Measurements from ENCODE around the gene PTPDC1. TPM values are rescaled to one million over a fixed set of nuclear protein-coding genes. Genes with fewer than 3 reads are reported as not detected.

The PTPDC1 gene
- 7.2 and 8.9 TPM in 2 replicates for total RNA-seq
- long read RNA-seq, full-length matches to known transcripts: 1 of 2 reads
- long read RNA-seq, partial matches to known transcripts: 1 of 2 reads
- long read RNA-seq, other reads (novel, unspliced or antisense): 0 of 2 reads

DNA sequence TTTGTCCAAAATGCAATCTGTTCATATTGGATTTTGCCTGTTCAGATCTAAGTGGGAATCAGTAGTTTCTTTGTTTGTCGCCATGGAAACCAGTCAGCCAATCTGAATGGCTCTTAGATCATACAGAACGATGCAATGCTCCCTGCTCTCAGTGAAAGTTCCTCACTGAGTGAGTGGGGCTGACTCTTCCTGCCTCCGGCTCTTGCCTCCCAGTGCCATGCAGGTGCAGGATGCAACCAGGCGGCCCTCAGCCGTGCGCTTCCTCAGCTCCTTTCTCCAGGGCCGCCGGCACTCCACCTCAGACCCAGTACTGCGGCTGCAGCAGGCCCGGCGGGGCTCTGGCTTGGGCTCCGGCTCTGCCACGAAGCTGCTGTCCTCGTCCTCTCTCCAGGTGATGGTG, at the start of gene PTPDC1:
TSS of gene PTPDC1 (plus strand) at position 151 of the 400 bp plus-strand sequence. CDS start at position 218, 67 bp downstream.
- Mint-ChIP-seq H3K4me3 (ENCODE audit: low read depth) (no peak within 1 kb of the TSS), H3K27ac (no peak within 1 kb of the TSS), H3K4me1 (ENCODE audit: low read depth) (no peaks in the 10 kb centered on the region), H3K36me3 (ENCODE audit: insufficient read depth) (no peaks in the 10 kb centered on the region), H3K9me3 (ENCODE audit: low read depth) (no peaks in the 10 kb centered on the region), H3K27me3 (no peaks in the 10 kb centered on the region)
- no peak for DNase-seq (ENCODE audit: low spot score, unreplicated experiment)
- TF ChIP-seq, protein P1, sequence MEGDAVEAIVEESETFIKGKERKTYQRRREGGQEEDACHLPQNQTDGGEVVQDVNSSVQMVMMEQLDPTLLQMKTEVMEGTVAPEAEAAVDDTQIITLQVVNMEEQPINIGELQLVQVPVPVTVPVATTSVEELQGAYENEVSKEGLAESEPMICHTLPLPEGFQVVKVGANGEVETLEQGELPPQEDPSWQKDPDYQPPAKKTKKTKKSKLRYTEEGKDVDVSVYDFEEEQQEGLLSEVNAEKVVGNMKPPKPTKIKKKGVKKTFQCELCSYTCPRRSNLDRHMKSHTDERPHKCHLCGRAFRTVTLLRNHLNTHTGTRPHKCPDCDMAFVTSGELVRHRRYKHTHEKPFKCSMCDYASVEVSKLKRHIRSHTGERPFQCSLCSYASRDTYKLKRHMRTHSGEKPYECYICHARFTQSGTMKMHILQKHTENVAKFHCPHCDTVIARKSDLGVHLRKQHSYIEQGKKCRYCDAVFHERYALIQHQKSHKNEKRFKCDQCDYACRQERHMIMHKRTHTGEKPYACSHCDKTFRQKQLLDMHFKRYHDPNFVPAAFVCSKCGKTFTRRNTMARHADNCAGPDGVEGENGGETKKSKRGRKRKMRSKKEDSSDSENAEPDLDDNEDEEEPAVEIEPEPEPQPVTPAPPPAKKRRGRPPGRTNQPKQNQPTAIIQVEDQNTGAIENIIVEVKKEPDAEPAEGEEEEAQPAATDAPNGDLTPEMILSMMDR (IDR thresholded peaks at IDR 0.05; ENCODE audit: unreplicated experiment): no peak

DNA sequence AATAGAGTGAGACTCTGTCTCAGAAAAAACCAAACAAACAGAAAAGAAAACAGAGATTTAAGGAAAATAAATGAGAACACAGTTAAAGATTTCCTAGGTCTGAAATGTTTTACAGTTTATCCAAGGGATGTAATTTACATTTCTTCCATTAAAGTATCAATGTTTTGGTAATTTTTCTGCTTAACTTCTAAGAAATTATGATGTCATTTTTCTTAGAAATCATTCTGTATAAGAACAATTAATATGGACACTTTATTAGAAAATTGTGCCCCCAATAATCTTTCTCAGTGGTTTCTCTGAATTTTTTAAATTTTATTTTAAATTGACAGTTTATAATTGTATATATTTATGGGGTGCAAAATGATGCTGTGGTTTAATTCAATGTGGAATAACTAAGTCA, 49.8 kb upstream of the PTPDC1 start:
- H3K27ac Mint-ChIP-seq: no peak overlapping the region
- H3K9me3 Mint-ChIP-seq (ENCODE audit: low read depth): no peaks in the 10 kb centered on the region
- peaks cover 3% of the 10 kb centered on the region for H3K27me3 Mint-ChIP-seq
- TF ChIP-seq, protein P1 (IDR thresholded peaks at IDR 0.05; ENCODE audit: unreplicated experiment): no peak
- no peak for DNase-seq (ENCODE audit: low spot score, unreplicated experiment)
- H3K4me3 Mint-ChIP-seq (ENCODE audit: low read depth): no peak overlapping the region
- peaks cover 2% of the 10 kb centered on the region for H3K36me3 Mint-ChIP-seq (ENCODE audit: insufficient read depth)
- peaks cover 13% of the 10 kb centered on the region for H3K4me1 Mint-ChIP-seq (ENCODE audit: low read depth)

- Mint-ChIP-seq H3K4me1 (ENCODE audit: low read depth) (no peaks in the 10 kb centered on the region), H3K9me3 (ENCODE audit: low read depth) (no peaks in the 10 kb centered on the region), H3K27me3 (no peaks in the 10 kb centered on the region), H3K4me3 (ENCODE audit: low read depth) (no peak overlapping the region), H3K36me3 (ENCODE audit: insufficient read depth) (peaks cover 2% of the 10 kb centered on the region), H3K27ac (no peak overlapping the region)
- TF ChIP-seq, protein P1 (IDR thresholded peaks at IDR 0.05; ENCODE audit: unreplicated experiment): no peak
- DNase-seq (ENCODE audit: low spot score, unreplicated experiment): no peak
Measured at GRCh38 chr9:94039786-94040185, 44.5 kb upstream of the PTPDC1 start.

DNA sequence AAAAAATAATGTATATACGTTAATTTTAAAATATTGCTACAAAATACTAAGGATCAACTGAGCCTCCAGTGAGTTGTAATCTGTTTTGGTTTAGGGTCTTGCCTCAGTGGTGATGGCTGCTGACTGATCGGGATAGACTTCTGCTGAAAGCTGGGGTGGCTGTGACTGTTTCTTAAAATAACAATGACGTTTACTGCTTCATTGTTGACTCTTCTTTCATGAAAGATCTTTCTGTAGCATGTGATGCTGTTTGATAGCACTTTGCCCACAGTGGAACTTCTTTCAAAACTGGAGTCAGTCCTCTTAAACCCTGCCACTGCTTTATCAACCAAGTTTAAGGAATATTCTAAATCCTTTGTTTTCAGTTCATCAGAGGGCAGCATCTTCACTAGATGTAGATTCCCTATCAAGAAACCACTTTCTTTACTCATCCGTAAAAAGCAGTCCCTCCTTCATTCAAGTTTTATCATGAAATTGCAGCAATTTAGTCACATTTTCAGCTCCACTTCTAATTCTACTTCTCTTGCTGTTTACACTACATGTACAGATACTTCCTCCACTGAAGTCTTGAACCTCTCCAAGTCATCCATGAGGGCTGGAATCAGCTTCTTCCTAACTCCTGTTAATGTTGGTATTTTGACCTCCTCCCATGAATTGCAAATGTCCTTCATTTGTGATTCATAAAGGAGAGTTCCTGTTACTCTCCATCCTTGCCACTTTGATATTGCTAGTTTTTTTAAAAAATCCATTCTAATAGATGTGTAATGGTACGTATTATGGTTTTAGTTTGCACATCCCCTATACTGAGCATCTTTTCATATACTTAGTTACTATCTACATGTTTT, 41.5 kb upstream of the PTPDC1 start:
- DNase-seq (ENCODE audit: low spot score, unreplicated experiment): no peak
- no peaks in the 10 kb centered on the region for H3K4me1 Mint-ChIP-seq (ENCODE audit: low read depth)
- no peaks in the 10 kb centered on the region for H3K27me3 Mint-ChIP-seq
- no peak overlapping the region for H3K4me3 Mint-ChIP-seq (ENCODE audit: low read depth)
- TF ChIP-seq, protein P1 (IDR thresholded peaks at IDR 0.05; ENCODE audit: unreplicated experiment): no peak
- no peak overlapping the region for H3K27ac Mint-ChIP-seq
- no peaks in the 10 kb centered on the region for H3K9me3 Mint-ChIP-seq (ENCODE audit: low read depth)
- H3K36me3 Mint-ChIP-seq (ENCODE audit: insufficient read depth): no peaks in the 10 kb centered on the region

DNA sequence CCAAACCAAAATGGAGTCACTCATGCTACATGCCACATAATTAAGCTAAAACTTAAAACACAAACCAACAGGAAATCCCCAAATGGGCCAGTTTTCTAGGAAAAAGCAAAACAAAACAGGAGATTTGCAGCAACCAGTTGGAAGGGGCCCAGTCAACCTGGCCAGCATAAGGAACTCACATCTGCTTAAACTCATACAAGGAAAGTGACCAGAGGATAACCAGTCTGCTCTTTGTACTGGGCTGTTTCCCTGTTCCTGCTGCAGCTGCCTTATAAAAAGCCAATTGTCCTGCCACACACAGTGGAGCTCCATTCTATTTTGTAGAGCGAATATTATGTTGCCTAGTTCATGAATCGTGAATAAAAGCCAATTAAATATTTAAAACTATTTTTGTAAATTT, 29.5 kb upstream of the PTPDC1 start:
- no peak for DNase-seq (ENCODE audit: low spot score, unreplicated experiment)
- Mint-ChIP-seq H3K27ac (no peak overlapping the region), H3K27me3 (no peaks in the 10 kb centered on the region), H3K4me1 (ENCODE audit: low read depth) (peaks cover 2% of the 10 kb centered on the region), H3K4me3 (ENCODE audit: low read depth) (no peak overlapping the region), H3K36me3 (ENCODE audit: insufficient read depth) (peaks cover 8% of the 10 kb centered on the region), H3K9me3 (ENCODE audit: low read depth) (peaks cover 15% of the 10 kb centered on the region)
- TF ChIP-seq, protein P1 (IDR thresholded peaks at IDR 0.05; ENCODE audit: unreplicated experiment): no peak

Measured in progenitor cell of endocrine pancreas (in vitro differentiated cells).